Hematopoietic multipotent progenitor cell treated with erythropoietin and hydrocortisone succinate and interleukin-3 and kit ligand, for 8 days (in vitro differentiated cells): ENCODE data around the gene GJE1.
"Not testable (repeated sequence)": the region's sequence is repeated elsewhere in the genome, so short reads cannot be mapped to it uniquely, and the experiment has no call there.

Experiments used
- DNase-seq: peaks from one replicate; pipeline ENCODE4 v3.0.0-alpha.2; 2015

GJE1 gene, protein sequence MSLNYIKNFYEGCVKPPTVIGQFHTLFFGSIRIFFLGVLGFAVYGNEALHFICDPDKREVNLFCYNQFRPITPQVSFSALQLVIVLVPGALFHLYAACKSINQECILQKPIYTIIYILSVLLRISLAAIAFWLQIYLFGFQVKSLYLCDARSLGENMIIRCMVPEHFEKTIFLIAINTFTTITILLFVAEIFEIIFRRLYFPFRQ

DNA sequence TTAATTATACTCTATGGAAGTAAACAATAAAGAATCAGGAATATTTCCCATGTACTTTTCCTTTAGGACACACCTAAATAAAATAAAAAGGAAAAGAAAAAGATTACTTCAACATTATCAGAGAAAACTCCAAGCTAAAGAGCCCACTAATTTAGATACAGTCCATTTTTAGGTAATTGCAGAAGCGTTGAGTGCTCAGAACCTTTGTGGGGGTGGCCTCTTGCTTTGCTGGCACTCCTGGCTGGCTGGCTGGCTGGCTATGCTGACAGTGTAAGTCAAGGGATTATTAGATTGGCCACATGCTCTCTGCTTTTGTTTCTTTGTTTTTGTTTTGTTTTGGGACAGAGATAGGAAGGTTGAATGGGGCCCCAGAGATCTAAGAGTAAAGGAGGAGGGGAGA is at the start of gene GJE1:
GJE1 (plus strand) TSS at position 301 of the 400 bp plus-strand sequence. CDS start 234 bp downstream, outside the sequence.
- DNase-seq: no peak

DNA sequence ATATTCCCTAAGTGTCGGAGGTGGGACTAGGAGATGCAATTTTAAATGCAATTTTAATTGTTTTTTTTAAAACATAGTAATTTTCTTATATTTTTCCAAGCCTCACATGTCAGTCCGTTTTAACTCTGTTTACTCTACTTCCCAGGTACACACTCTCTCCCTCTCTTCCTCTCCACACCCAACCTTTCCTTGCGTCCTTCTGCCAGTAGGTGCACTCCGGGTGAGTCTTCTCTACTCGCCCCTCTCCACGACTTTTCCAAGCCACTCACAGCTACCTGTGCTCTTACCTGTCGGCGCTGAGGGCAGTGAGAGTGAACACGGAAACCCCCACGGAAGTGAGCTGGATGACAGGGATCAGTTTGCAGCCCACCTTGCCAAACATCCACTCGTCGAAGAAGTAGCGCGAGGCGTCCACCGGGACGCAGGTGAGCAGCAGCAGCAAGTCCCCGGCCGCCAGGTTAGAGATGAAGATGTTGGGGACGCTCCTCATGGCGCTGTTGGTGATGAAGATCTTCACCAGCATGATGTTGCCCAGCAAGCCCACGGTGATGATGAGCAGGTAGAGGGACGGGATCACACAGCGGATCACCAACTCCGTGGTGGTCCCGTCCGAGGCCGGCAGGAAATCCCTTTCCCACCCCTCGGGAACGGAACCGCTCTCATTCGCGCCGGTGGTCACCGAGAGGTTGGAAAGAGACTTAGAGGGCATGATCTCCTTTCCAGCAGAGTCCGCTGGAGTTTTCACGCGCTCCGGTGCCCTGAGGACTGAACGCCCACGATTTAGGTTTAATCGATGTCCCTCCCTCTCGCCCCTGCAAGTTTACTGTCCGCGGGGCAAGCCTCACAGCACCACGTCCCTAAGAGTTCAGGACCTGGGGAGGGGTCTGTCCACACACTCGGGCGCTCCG is 44.5 kb upstream of the GJE1 start:
- DNase-seq: no peak

DNA sequence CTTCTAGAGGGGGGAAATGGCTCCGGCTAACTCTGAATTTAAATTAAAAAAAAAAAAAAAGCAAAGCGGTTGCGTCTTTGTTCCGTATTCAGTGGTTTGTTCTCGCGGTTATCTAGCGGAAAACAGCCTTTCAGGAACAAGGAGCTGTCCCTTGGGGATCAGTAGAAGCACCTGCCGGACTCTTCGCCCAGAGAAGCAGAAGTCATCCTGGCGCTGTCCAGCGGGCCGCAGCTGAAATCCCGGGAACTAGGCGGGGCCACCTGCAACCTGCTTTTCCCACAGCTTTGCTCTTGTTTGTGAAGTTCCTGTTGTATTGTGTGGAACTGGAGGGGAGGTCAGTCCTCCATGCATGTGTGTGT is 43.9 kb upstream of the GJE1 start:
- no peak for DNase-seq

DNA sequence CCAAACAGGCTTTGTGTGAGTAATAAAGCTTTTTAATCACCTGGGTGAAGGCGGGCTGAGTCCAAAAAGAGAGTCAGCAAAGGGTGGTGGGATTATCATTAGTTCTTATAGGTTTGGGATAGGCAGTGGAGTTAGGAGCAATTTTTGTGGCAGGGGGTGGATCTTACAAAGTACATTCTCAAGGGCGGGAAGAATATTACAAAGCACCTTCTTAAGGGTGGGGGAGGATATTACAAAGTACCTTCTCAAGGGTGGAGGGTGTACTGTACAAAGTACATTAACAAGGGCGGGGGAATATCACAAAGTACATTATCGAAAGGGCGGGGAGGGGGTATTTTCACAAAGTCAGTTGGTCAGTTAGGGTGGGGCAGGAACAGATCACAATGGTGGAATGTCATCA is 27.9 kb upstream of the GJE1 start:
- not testable (repeated sequence) for DNase-seq

DNA sequence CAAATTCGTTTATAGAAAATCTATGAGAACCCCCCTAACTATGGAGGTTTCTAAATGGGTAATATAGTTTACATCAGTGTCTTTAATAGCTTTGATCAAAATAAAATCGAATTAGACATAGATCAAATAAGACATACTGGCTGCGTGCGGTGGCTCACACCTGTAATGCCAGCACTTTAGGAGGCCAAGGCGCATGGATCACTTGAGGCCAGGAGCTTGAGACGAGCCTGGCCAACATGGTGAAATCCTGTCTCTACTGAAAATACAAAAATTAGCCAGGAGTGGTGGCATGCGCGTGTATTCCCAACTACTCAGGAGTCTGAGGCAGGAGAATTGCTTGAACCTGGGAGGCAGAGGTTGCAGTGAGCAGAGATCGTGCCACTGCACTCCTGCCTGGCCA is 21.9 kb upstream of the GJE1 start:
- DNase-seq: not testable (repeated sequence)

DNA sequence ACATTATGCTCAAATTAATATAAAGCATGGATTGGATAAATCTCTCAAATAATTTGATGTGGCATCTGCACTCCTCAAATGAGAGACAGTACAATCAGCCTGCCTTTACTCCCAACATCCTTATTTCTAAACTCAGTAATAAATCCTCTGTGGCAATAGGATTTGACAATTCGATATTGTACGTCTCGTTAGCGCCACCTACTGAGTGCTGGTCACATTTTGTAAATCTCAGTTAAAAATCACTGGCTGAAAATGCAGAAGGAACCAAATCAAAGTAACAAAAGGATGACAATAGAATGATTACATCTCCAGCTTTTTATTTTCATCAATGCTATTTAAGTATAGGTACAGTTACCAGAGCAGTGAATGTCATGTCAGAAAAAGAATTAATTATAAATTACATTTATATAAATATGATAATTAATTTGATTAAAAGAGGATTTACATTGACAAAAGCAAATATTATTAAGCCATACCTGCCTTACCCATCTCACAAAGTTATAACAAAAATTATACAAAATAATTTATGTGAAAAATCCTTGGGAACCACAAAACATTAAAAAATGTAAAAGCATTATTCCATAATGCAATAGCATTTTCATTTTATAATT is 20.2 kb upstream of the GJE1 start:
- DNase-seq: peak; percentile 71

DNA sequence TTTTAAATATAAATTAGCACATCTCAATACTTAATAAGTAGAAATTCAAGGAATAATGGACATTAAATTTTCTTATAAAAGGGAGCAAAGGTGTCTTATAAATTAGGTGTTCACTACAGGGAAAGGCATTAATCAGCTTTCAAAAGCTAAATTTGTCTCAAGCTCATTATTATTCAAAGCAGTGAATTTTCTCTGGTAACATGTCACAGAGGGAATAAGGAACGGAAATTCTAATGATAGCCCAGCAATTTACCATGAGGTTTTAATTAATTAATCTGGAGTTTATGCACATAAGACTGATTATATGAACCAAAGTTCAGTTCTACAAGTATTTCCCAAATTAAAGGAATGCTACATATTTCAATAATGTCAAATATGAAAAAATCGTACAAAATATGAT is 15.4 kb upstream of the GJE1 start:
- no peak for DNase-seq

DNA sequence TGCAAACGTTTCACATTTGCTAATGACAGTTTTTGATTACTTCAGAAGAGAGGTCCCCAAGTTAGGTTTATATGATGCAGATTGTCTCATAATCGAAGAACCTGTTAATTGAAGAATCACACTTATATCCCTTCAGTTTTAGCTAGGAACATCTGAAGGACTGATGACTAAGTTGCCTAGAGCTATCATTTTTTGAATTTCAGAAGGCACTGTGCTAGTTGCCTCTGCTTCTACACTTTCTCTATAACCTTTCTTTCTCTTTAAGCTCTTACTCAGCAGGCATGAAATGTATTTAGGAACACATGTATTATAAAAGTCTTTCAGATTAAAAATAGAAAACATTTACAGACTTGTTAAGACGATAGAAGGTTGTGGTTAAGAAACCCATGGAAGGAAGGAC is 14.4 kb upstream of the GJE1 start:
- no peak for DNase-seq

DNA sequence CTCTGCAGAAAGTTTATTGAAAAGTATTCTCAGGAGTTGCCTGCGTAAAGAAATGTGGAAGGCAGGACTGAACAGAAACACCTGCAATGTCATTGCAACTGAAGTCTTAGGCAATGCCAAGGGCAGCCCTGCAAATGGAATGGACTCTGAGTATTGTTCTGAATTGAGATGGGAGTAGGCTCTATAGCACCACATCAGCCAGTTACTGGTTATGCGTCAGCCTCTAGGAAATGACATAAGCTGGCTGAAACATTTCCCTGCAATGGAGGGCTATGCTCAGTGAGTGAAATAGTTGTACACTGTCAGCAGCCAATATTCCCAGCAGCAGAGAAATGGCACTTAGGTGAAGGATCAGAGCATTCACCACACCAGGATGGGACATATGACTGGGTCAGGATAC is 13.8 kb upstream of the GJE1 start:
- DNase-seq: no peak

DNA sequence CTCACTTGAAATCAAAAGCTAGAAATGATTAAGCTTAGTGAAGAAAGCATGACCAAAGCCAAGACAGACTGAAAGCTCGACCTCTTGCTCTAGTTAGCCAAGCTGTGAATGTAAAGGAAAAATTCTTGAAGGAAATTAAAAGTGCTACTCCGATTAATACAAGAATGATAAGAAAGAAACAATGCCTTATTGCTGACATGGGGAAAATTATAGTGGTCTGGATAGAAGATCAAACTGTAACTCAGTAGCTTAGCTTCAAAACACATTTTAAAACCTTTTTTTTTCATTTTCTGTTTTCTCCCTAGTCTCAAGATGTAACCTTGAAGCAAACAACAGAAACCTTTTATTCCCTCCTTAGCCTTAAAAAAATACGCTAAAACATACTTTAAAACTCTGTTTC is 11.4 kb upstream of the GJE1 start:
- no peak for DNase-seq

DNA sequence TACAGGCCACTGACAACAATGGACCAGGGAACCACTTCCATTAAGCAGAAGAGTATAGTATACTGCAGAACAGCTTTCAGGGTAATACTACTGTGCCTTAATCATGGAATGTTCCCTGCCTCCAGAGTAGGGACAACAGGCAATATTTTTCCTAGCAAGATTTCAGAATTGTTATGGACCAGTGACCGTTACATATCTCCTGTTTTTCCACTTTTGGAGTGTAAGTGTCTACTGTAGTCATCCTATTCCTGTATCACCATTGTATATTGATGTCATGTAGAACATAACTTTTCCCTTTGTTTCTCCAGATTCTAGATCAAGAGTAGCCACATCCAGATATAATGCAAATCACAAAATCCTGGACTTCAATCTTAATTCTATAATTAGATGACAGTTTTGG is 1.9 kb upstream of the GJE1 start:
- no peak for DNase-seq

DNA sequence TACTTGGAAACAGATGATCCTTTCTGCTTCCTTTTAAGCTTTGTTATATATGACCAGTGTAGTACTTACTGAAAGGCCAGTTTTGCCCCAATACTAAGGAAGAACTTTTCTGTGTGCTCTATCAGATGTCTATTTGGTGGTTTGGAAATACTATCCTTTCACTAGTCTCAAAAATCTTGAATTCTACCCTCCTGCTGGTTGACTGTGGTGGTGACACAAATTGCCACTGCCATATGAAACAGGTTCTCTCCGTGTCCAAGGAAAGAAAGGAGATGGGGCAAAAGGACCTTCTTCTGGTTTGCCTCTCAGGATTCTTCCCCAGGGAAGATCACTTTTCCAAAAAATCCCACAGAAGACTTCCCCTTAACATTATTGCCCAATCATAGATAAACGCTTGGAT is 6.2 kb downstream of the GJE1 start:
- DNase-seq: no peak

DNA sequence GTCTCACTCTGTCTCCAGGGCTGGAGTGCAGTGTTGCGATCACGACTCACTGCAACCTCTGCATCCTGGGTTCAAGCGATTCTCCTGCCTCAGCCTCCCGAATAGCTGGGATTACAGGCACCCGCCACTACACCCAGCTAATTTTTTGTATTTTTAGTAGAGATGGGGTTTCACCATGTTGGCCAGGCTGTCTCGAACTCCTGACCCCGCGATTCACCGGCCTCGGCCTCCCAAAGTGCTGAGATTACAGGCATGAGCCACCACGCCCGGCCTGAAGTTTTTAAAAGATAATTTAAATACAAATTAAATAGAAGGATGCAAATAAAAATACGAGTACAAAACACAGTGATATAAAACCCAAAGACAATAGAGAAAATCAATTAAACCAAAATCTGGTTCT is 8.8 kb downstream of the GJE1 start:
- not testable (repeated sequence) for DNase-seq

DNA sequence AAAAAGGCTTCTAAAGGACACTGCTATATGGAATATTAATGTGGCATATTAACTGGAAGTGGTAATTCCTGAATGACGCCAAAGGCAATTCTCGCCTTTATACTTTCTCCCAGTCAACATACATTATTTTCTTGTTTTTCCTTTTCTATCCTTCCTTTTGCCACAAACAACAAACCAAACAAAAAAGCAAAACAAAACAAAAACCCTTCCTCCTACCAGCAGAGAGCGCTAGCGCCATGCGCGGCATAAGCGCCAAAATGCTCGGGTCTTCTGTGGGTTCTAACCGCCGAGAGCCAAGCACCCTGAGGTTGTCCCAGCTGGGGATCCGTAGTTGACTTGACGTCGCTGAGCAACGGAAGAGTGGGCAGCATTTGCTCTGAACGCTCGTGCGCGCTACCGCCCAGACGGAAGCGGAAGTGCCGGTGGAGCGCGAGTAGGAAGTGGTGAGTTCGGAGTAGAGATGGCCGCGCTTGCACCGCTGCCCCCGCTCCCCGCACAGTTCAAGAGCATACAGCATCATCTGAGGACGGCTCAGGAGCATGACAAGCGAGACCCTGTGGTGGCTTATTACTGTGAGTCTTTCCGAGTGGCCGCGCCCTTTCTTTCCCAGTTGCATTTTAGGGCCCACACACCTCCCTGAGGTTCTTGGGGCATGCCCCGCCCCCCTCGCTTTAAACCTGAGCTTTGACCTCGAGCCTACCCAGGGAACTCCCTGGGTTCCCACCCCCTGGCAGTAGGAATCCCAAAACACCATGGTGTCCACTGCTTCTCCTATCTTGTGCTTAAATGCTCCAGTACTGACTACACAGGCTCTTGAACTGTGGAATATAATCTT is 14.3 kb downstream of the GJE1 start, which contains the start of the genes NMBR and VTA1:
NMBR (minus strand) TSS at position 295 of the 835 bp plus-strand sequence. CDS start 58,464 bp downstream, outside the sequence.
VTA1 (plus strand) TSS at position 436 of the 835 bp plus-strand sequence; CDS start at position 461, 25 bp downstream.
- DNase-seq: peak; percentile 99

DNA sequence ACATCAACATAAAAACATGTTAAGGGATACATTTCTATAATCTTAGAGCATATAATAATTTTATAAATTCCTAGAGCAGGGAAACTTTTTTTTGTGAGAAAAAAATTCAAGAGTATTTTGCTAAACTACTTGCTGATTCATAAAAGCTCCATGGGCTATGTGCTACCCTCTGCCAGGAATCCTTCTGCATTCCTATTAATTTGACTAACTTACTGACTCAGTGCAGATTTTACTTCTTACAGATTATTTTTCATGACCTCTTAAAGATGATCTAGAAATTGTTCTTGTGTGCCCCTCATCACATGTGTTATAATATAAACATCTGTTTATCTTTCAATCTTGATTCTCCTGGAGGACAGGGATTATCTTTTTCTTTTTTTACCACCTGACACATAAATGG is 20.0 kb downstream of the GJE1 start:
- DNase-seq: no peak

DNA sequence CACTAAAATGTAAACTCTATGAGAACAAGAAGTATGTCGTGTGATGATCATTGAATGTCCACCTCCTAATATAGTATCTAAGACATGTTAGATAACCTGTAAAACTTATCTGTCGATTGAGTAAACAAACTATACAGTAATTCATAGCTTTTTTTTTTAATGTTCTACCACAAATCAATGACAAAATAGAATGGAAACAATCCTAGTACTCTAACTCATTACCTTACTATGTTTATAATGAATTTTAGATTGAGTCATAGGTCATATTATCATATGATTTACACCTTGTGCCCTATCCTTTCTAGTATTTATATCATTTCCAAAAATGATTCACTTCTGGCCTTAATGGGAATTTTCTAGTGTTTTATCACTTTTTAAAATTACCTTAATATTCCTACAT is 20.5 kb downstream of the GJE1 start:
- no peak for DNase-seq

DNA sequence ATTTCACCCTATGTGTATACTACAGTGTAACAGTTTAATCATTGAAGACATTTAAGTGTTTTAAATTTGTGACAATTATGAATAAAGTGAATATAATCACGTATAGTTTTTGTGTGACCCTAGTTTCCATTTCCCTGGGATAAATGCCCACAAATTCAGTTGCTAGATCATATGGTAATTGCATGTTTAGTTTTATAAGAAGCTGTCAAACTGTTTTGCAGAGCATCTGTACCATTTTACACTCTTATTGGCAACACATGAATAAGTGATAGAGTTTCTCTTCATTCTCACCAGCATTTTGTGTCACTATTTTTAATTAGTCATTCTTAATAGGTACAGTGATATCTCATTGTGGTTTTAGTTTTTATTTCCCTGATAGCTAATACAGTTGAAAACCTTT is 21.6 kb downstream of the GJE1 start:
- DNase-seq: no peak

DNA sequence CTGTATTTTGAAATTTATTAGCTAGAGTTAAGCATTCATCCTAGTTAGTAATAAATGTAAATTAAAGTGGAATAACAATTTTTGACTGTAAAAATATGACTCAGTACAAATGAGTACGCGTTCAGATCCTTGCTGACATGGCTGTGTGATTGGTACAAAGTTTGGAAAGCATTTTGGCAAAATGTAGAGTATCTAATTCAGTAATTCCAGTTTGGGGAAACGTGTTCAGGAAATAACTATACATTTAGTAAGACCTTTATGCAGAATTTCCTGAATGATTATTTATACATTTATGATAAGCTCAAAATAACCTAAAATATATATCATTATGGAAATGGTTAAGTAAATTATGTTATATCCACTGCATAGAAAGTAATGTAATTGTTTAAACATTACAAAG is 22.4 kb downstream of the GJE1 start:
- no peak for DNase-seq

DNA sequence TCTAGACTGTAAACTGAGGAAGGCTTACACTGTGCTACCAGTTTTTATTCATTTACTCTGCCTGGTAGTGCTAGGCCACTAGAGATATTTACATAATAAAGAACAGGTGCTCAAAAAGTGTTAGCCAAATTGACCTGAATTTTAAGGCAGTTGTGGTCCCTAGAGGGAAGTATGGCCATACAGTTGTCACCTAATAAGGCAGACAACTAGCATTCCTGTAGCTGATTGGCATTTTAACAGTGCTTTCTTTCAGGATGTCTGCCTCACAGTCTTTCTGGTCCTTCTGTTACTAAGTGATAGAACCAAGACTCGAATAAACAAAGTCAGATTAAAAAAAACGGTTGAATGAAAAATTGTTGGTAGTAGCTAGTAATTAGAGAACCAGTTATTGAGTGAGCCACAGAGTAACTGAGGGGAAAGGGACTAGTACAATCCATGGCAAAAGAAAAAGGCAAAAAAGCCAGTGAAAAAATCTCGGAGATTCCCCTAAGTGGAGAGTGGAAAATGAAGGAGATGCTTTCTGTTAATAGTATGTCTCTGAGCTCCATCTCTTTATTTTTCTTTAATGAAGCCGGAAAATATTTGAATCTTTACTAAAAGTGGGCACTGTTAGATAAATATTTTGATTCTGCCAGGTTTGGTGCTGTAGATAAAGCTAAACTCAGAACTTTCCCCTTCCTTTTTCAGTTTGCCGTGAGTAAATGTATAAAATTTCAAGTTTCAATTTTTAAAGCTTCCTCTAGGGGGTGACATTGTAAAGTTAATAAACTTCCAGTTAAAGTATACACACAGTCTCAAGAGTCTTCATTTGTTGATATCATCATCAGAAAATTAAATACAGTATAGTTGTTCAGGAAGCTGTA is 23.4 kb downstream of the GJE1 start:
- peak; percentile 65 for DNase-seq

DNA sequence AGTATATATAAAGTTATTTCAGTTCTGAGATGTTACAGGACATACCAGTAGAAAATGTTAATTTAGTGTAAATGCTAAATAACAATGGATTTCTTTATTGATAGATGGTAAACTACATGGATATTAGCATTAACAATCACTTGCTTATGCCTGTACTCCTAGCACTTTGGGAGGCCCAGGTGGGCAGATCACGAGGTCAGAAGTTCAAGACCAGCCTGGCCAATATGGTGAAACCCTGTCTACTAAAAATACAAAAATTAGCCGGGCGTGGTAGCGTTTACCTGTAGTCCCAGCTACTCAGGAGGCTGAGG is 24.0 kb downstream of the GJE1 start:
- not testable (repeated sequence) for DNase-seq

DNA sequence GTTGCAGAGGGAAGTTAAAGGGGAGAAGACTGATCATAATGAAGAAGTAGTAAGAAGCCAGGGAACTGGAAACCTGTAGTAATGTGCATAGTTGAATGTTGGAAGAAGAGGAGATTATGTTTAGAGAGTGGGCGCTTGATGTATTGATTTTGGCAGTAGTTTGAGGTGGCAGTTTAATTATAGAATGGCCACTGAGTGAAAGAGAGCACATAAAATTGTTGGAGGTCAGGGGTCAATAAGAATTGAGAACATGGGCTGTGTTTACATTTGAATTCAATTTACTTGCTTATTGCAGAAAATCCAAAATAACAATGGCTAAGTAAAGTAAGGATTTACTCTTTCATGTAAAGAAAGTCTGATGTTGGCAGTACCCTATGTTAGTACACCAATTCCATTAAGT is 30.1 kb downstream of the GJE1 start:
- no peak for DNase-seq

DNA sequence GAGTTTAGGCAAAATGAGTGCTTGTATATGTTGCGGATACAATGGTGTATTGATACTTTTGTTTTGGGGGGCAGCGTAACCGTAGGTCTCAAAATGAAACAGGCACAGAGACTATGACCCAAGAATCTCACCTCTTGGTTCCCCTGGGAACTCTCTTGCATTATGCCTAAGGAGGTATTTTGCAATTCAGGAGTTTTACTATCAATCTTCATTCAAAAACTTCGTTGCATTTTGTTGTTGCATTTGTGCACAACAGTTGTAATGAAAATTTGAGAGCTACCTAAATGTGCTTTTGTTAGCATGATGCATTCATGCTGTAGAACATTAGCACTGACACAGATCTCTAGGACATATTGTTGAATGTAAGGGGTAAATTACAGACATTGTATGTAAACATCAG is 32.5 kb downstream of the GJE1 start:
- DNase-seq: no peak
